Measurements from ENCODE around the gene TSPAN4. TPM values are rescaled to one million over a fixed set of nuclear protein-coding genes. Genes with fewer than 3 reads are reported as not detected.

TSPAN4 gene
- total RNA-seq, 1 experiment from 2014 or later, result 50.3 TPM

DNA sequence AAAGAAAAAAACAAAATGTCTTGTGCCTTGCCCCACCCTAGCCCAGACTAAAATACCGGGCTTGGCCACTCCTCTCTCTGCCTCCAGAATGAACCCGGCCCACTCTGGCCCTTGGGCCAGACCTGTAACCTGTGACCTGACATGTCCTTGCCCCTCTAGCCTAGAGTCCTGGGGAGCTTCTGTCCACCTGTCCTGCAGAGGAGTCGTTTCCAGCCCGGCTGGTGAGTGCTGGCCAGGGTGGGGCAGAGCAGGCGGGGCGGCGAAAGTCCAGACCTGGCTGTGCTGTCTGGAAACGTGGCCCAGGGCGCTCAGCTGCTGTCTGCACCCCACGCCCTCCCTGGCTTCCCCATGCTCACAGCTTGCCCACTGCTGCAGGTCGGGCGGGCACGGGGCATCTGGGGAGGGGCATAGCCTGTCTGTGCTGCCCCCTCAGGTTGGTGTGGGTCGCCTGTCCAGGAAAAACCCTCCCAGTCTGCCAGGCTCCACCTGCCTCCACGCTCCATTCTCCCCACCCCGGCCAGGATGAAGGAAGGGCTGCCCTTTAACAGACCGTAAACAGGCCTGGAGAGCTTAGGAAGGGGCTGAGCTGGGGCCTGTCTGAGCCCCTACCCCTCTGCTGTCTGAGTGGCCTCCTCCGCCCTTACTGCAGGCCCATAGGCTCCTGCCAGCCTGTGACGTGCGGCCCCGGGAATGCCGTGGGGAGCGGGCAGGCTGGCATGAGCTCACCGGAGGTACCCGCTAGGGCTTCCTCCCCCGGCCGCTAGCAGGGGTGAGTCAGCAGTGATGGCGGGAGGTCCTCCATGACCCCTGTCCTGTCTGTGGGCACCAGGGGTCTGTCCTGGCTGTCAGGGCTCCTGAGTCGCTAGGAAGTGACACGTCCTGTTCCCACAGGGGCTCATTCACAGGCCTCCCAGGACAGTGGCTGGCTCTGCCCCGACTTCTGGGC is 8.0 kb upstream of the TSPAN4 start:
- POLR2A ChIA-PET, result interaction anchor here (0.6 to 2.2 kb wide), 10 partner anchors 9 to 259 kb away, joined by 3 to 26 read pairs (median 4); partner anchors contain the start of genes PIDD1 and RPLP2
- TSS peak; percentile 70 for BruUV-seq (replicated peaks)

More for the DNA sequence above, 8.0 kb upstream of the TSPAN4 start:
- RAD21 ChIA-PET (ENCODE audit: low non-redundant PET in 1 of 2, low total read pairs in 2 of 2, uncharacterized antibody in 2 of 2, unreplicated experiment in 2 of 2), result interaction anchor here (0.9 to 1.1 kb wide), 2 partner anchors 9 kb away, joined by 3 read pairs; no protein-coding TSS in a partner anchor
- TF ChIP-seq EZH2phosphoT487 (IDR thresholded peaks at IDR 0.05; ENCODE audit: borderline replicate concordance) (no peak), RAD21 (IDR thresholded peaks at IDR 0.05; ENCODE audit: low read depth) (no peak), ZFX (IDR thresholded peaks at IDR 0.05) (peak; percentile 14; the same call in 1 of the 2 replicates), CEBPB (IDR thresholded peaks at IDR 0.05; ENCODE audit: low read depth) (no peak), ZNF274 (IDR thresholded peaks at IDR 0.05; ENCODE audit: low read depth, low read length) (no peak), POLR2AphosphoS5 (IDR thresholded peaks at IDR 0.05; ENCODE audit: low read depth, low read length) (peak; percentile 72; the same call in 1 of the 2 replicates), YY1 (IDR thresholded peaks at IDR 0.05; ENCODE audit: extremely low read depth, insufficient replicate concordance, low read depth, low read length) (peak; percentile 73), TCF7L2 (IDR thresholded peaks at IDR 0.05; ENCODE audit: borderline replicate concordance, extremely low read depth, insufficient read depth, insufficient read length) (no peak), ELF1 (IDR thresholded peaks at IDR 0.05; ENCODE audit: borderline replicate concordance, low read depth) (no peak)
- TF ChIP-seq, protein P1, sequence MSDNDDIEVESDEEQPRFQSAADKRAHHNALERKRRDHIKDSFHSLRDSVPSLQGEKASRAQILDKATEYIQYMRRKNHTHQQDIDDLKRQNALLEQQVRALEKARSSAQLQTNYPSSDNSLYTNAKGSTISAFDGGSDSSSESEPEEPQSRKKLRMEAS (IDR thresholded peaks at IDR 0.05), result no peak
- TF ChIP-seq, protein P2, sequence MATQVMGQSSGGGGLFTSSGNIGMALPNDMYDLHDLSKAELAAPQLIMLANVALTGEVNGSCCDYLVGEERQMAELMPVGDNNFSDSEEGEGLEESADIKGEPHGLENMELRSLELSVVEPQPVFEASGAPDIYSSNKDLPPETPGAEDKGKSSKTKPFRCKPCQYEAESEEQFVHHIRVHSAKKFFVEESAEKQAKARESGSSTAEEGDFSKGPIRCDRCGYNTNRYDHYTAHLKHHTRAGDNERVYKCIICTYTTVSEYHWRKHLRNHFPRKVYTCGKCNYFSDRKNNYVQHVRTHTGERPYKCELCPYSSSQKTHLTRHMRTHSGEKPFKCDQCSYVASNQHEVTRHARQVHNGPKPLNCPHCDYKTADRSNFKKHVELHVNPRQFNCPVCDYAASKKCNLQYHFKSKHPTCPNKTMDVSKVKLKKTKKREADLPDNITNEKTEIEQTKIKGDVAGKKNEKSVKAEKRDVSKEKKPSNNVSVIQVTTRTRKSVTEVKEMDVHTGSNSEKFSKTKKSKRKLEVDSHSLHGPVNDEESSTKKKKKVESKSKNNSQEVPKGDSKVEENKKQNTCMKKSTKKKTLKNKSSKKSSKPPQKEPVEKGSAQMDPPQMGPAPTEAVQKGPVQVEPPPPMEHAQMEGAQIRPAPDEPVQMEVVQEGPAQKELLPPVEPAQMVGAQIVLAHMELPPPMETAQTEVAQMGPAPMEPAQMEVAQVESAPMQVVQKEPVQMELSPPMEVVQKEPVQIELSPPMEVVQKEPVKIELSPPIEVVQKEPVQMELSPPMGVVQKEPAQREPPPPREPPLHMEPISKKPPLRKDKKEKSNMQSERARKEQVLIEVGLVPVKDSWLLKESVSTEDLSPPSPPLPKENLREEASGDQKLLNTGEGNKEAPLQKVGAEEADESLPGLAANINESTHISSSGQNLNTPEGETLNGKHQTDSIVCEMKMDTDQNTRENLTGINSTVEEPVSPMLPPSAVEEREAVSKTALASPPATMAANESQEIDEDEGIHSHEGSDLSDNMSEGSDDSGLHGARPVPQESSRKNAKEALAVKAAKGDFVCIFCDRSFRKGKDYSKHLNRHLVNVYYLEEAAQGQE (IDR thresholded peaks at IDR 0.05; ENCODE audit: low read depth), result no peak
- TF ChIP-seq, protein P3, sequence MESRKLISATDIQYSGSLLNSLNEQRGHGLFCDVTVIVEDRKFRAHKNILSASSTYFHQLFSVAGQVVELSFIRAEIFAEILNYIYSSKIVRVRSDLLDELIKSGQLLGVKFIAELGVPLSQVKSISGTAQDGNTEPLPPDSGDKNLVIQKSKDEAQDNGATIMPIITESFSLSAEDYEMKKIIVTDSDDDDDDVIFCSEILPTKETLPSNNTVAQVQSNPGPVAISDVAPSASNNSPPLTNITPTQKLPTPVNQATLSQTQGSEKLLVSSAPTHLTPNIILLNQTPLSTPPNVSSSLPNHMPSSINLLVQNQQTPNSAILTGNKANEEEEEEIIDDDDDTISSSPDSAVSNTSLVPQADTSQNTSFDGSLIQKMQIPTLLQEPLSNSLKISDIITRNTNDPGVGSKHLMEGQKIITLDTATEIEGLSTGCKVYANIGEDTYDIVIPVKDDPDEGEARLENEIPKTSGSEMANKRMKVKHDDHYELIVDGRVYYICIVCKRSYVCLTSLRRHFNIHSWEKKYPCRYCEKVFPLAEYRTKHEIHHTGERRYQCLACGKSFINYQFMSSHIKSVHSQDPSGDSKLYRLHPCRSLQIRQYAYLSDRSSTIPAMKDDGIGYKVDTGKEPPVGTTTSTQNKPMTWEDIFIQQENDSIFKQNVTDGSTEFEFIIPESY (IDR thresholded peaks at IDR 0.05; ENCODE audit: extremely low read depth, insufficient replicate concordance, low read length), result peak; percentile 40
- TF ChIP-seq, protein P4, sequence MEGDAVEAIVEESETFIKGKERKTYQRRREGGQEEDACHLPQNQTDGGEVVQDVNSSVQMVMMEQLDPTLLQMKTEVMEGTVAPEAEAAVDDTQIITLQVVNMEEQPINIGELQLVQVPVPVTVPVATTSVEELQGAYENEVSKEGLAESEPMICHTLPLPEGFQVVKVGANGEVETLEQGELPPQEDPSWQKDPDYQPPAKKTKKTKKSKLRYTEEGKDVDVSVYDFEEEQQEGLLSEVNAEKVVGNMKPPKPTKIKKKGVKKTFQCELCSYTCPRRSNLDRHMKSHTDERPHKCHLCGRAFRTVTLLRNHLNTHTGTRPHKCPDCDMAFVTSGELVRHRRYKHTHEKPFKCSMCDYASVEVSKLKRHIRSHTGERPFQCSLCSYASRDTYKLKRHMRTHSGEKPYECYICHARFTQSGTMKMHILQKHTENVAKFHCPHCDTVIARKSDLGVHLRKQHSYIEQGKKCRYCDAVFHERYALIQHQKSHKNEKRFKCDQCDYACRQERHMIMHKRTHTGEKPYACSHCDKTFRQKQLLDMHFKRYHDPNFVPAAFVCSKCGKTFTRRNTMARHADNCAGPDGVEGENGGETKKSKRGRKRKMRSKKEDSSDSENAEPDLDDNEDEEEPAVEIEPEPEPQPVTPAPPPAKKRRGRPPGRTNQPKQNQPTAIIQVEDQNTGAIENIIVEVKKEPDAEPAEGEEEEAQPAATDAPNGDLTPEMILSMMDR (IDR thresholded peaks at IDR 0.05 in 2 of 3, conservative IDR thresholded peaks at IDR 0.05 in 1 of 3; ENCODE audit: borderline replicate concordance in 1 of 3, insufficient read depth in 1 of 3, low read depth in 2 of 3, low read length in 2 of 3), result no peak
- H3K27me3 ChIP-seq (ENCODE audit: insufficient read depth, low read length), result no peaks in the 10 kb centered on the region
- H4K20me1 ChIP-seq (ENCODE audit: insufficient read depth), result peaks cover 11% of the 10 kb centered on the region; the same call in 1 of the 2 replicates
- peaks cover 64% of the 10 kb centered on the region for H3K79me2 ChIP-seq (ENCODE audit: insufficient read depth, low read length)
- intact Hi-C loops (cut with micrococcal nuclease), result no loop called here
- H3K27ac ChIP-seq (ENCODE audit: low read depth, low read length), result peak overlapping the region; percentile 96
- peak overlapping the region; percentile 93 for H3K9ac ChIP-seq (ENCODE audit: low read length)
- peaks cover 3 to 29% of the 10 kb centered on the region in 2 experiments; a peak in 2 of 4 replicates for H3K36me3 ChIP-seq (ENCODE audit: control insufficient read depth in 1 of 2, insufficient read depth in 2 of 2, low read length in 2 of 2)
- peaks cover 35 to 72% of the 10 kb centered on the region in 2 experiments for H3K4me1 ChIP-seq (ENCODE audit: control insufficient read depth in 1 of 2, insufficient read depth in 2 of 2, low read length in 2 of 2)
- peak overlapping the region; percentile 82 to 90 for H3K4me3 ChIP-seq (replicated peaks in 1 of 2; ENCODE audit: low read depth in 1 of 2, low read length in 2 of 2)
- DNase-seq (ENCODE audit: low read depth, low spot score) (peak; percentile 72), ATAC-seq (peak; percentile 63)
- CTCF ChIA-PET, result interaction anchor here (1.1 kb wide), 2 partner anchors 9 to 22 kb away, joined by 3 to 5 read pairs; no protein-coding TSS in a partner anchor
- no peaks in the 10 kb centered on the region for H3K9me2 ChIP-seq (ENCODE audit: insufficient read depth)
- peak overlapping the region; percentile 96 for H3K4me2 ChIP-seq (ENCODE audit: low read length)
- H3K9me3 ChIP-seq (ENCODE audit: control insufficient read depth in 1 of 2, insufficient read depth in 1 of 2, low read depth in 1 of 2, low read length in 2 of 2), result no peaks in the 10 kb centered on the region
- no peak overlapping the region for H2AFZ ChIP-seq (ENCODE audit: low read depth, low read length, poor library complexity, severe bottlenecking)

All from HCT116 (cell line).